ENCODE results near the gene ZBTB45. TPM values are rescaled to one million over a fixed set of nuclear protein-coding genes. Genes with fewer than 3 reads are reported as not detected.

The ZBTB45 gene
- total and polyA plus RNA-seq, 9 of the 15 experiments (the other 6 are each of a cell fraction or from before 2014, with no cell fraction given) = 0.08 to 16.1 (median 1.8) TPM

DNA sequence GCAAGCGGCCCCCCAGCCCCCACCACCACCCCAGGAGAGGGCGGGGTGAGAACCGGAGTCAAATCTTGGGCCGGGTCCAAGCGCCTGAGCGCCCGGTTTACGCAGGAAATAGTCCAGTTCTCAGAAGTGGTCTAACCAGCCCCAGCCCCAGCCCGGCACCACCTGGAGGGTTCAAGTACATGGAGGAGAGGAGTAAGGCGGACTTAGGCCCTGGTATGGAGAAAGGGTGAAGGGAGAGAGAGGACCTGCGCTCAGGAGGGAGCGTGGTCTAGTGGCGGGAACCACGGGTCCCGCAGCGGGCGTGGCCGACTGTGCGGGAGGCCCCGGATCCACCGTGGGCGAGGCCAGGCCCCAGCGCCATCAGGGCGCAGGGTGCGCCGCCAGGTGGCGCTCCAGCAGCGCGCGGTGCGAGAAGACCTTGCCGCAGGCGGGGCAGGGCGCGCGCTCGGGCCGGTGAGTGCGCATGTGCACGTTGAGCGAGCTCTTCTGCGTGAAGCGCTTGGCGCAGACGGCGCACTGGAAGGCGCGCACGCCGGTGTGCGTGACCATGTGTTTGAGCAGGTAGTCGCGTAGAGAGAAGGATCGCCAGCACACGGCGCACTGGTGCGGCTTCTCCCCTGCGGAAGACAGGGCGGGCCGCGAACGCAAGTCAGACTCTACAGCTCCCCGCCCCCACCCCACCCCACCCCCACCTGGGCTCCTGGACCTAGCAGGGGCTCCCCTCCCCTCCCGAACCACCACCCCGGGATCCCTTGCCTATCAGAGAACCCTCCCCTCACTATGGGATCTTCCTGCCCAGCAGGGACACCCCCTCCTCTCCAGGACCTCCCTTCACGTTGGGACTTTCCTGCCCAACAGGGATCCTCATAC, 5.7 kb downstream of the ZBTB45 start (continued):
- TF ChIP-seq, protein P1, sequence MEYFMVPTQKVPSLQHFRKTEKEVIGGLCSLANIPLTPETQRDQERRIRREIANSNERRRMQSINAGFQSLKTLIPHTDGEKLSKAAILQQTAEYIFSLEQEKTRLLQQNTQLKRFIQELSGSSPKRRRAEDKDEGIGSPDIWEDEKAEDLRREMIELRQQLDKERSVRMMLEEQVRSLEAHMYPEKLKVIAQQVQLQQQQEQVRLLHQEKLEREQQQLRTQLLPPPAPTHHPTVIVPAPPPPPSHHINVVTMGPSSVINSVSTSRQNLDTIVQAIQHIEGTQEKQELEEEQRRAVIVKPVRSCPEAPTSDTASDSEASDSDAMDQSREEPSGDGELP (CRISPR knock-in tag; IDR thresholded peaks at IDR 0.05; ENCODE audit: borderline replicate concordance) = peak; percentile 69
- TF ChIP-seq KLF6 (CRISPR knock-in tag; IDR thresholded peaks at IDR 0.05; ENCODE audit: borderline replicate concordance) (no peak), ILF3 (IDR thresholded peaks at IDR 0.05; ENCODE audit: borderline replicate concordance) (0 out of 2 replicates have a peak, but pooled peaks have one; percentile 40), ZNF589 (CRISPR knock-in tag; IDR thresholded peaks at IDR 0.05; ENCODE audit: low read depth) (no peak), ZC3H8 (IDR thresholded peaks at IDR 0.05) (no peak), RBM22 (IDR thresholded peaks at IDR 0.05; ENCODE audit: low read depth, low read length, poor library complexity, severe bottlenecking) (peak; percentile 40), BRD4 (IDR thresholded peaks at IDR 0.05) (no peak), SUPT5H (IDR thresholded peaks at IDR 0.05) (peak; percentile 69), RBM39 (optimal IDR thresholded peaks at IDR 0.05; ENCODE audit: low read depth, low read length) (no peak)
- TF ChIP-seq, protein P2, sequence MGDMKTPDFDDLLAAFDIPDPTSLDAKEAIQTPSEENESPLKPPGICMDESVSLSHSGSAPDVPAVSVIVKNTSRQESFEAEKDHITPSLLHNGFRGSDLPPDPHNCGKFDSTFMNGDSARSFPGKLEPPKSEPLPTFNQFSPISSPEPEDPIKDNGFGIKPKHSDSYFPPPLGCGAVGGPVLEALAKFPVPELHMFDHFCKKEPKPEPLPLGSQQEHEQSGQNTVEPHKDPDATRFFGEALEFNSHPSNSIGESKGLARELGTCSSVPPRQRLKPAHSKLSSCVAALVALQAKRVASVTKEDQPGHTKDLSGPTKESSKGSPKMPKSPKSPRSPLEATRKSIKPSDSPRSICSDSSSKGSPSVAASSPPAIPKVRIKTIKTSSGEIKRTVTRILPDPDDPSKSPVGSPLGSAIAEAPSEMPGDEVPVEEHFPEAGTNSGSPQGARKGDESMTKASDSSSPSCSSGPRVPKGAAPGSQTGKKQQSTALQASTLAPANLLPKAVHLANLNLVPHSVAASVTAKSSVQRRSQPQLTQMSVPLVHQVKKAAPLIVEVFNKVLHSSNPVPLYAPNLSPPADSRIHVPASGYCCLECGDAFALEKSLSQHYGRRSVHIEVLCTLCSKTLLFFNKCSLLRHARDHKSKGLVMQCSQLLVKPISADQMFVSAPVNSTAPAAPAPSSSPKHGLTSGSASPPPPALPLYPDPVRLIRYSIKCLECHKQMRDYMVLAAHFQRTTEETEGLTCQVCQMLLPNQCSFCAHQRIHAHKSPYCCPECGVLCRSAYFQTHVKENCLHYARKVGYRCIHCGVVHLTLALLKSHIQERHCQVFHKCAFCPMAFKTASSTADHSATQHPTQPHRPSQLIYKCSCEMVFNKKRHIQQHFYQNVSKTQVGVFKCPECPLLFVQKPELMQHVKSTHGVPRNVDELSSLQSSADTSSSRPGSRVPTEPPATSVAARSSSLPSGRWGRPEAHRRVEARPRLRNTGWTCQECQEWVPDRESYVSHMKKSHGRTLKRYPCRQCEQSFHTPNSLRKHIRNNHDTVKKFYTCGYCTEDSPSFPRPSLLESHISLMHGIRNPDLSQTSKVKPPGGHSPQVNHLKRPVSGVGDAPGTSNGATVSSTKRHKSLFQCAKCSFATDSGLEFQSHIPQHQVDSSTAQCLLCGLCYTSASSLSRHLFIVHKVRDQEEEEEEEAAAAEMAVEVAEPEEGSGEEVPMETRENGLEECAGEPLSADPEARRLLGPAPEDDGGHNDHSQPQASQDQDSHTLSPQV (IDR thresholded peaks at IDR 0.05) = peak; percentile 84
- TF ChIP-seq, protein P3, sequence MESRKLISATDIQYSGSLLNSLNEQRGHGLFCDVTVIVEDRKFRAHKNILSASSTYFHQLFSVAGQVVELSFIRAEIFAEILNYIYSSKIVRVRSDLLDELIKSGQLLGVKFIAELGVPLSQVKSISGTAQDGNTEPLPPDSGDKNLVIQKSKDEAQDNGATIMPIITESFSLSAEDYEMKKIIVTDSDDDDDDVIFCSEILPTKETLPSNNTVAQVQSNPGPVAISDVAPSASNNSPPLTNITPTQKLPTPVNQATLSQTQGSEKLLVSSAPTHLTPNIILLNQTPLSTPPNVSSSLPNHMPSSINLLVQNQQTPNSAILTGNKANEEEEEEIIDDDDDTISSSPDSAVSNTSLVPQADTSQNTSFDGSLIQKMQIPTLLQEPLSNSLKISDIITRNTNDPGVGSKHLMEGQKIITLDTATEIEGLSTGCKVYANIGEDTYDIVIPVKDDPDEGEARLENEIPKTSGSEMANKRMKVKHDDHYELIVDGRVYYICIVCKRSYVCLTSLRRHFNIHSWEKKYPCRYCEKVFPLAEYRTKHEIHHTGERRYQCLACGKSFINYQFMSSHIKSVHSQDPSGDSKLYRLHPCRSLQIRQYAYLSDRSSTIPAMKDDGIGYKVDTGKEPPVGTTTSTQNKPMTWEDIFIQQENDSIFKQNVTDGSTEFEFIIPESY (CRISPR knock-in tag; IDR thresholded peaks at IDR 0.05) = peak; percentile 89
- TF ChIP-seq, protein P4, sequence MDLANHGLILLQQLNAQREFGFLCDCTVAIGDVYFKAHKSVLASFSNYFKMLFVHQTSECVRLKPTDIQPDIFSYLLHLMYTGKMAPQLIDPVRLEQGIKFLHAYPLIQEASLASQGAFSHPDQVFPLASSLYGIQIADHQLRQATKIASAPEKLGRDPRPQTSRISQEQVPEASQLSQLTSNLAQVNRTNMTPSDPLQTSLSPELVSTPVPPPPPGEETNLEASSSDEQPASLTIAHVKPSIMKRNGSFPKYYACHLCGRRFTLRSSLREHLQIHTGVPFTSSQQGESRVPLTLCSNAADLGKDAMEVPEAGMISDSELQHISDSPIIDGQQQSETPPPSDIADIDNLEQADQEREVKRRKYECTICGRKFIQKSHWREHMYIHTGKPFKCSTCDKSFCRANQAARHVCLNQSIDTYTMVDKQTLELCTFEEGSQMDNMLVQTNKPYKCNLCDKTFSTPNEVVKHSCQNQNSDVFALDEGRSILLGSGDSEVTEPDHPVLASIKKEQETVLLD (IDR thresholded peaks at IDR 0.05) = peak; percentile 88
- TF ChIP-seq, protein P5, sequence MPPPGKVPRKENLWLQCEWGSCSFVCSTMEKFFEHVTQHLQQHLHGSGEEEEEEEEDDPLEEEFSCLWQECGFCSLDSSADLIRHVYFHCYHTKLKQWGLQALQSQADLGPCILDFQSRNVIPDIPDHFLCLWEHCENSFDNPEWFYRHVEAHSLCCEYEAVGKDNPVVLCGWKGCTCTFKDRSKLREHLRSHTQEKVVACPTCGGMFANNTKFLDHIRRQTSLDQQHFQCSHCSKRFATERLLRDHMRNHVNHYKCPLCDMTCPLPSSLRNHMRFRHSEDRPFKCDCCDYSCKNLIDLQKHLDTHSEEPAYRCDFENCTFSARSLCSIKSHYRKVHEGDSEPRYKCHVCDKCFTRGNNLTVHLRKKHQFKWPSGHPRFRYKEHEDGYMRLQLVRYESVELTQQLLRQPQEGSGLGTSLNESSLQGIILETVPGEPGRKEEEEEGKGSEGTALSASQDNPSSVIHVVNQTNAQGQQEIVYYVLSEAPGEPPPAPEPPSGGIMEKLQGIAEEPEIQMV (tag; conservative IDR thresholded peaks at IDR 0.05; ENCODE audit: low read depth) = no peak

All from K562 (cell line).